ENCODE results near the gene MMEL1.
"Not testable (repeated sequence)": the region's sequence is repeated elsewhere in the genome, so short reads cannot be mapped to it uniquely, and the experiment has no call there.

- not testable (repeated sequence) for TF ChIP-seq CTCF (IDR thresholded peaks at IDR 0.05; ENCODE audit: insufficient read depth, low read length); POLR2AphosphoS5 (IDR thresholded peaks at IDR 0.05; ENCODE audit: low read depth); REST (IDR thresholded peaks at IDR 0.05; ENCODE audit: insufficient replicate concordance, low read depth)
Observed at GRCh38 chr1:2671656-2672055, 38.8 kb upstream of the MMEL1 start.
